H1 (cell line): Measurements from ENCODE around the gene ARID1B. TPM values are rescaled to one million over a fixed set of nuclear protein-coding genes. Genes with fewer than 3 reads are reported as not detected.

Experiments used
- CTCF ChIA-PET: fragments of 300-600 bp; sonication (Branson Sonifier 250); formaldehyde crosslinking; loops from one replicate; lab custom pipeline; 2021; ENCODE audit not compliant: partially characterized antibody; lab: Charles Lee
- POLR2A ChIA-PET: fragments of 300-600 bp; sonication (Branson Sonifier 250); formaldehyde crosslinking; loops from one replicate; lab custom pipeline; 2021; ENCODE audit warnings: inconsistent platforms; ENCODE audit not compliant: partially characterized antibody; lab: Charles Lee
- DNase-seq, 2 experiments: peaks; one replicate each; pipeline versions ENCODE4 v3.0.0 to v3.0.0-alpha.2; 2010 to 2022; ENCODE audit warnings: low spot score in 2 of 2, low read depth in 1 of 2, mixed read lengths in 1 of 2
- FAIRE-seq: peaks from 2 replicates; lab custom pipeline; 2011; peaks lifted over from hg19 to GRCh38; lab: Jason Lieb, UNC
- H2AFZ ChIP-seq: 2 replicates; pipeline ENCODE4 v1.8.1; 2012; ENCODE audit warnings: low read length, inconsistent platforms
- H2AK5ac ChIP-seq: 2 replicates; pipeline ENCODE4 v1.6.1; 2013; ENCODE audit warnings: low read depth, low read length
- H2BK120ac ChIP-seq: replicated peaks from 2 replicates; pipeline ENCODE3; 2013; ENCODE audit warnings: low read depth, low read length, inconsistent platforms
- H2BK12ac ChIP-seq: 2 replicates; pipeline ENCODE4 v1.6.1; 2013; ENCODE audit warnings: low read depth, low read length
- H2BK15ac ChIP-seq: 2 replicates; pipeline ENCODE4 v1.6.1; 2013; ENCODE audit warnings: low read length
- H2BK20ac ChIP-seq: 2 replicates; pipeline ENCODE4 v1.6.1; 2013; ENCODE audit warnings: low read length
- H2BK5ac ChIP-seq: 2 replicates; pipeline ENCODE4 v1.6.1; 2013; ENCODE audit warnings: low read depth, low read length
- H3K14ac ChIP-seq: 2 replicates; pipeline ENCODE4 v1.6.1; 2013; ENCODE audit warnings: inconsistent platforms; ENCODE audit not compliant: insufficient read length
- H3K18ac ChIP-seq: 2 replicates; pipeline ENCODE4 v1.6.1; 2013; ENCODE audit warnings: low read length; ENCODE audit errors: extremely low read depth
- H3K23ac ChIP-seq: 2 replicates; pipeline ENCODE4 v1.6.1; 2013; ENCODE audit warnings: inconsistent platforms; ENCODE audit not compliant: insufficient read length
- H3K23me2 ChIP-seq: 2 replicates; pipeline ENCODE4 v1.6.1; 2013; ENCODE audit warnings: low read depth, low read length
- H3K27ac ChIP-seq: 2 replicates; pipeline ENCODE4 v1.6.1; 2011; ENCODE audit warnings: low read depth, low read length, inconsistent platforms
- H3K27me3 ChIP-seq, 4 experiments: replicated peaks in 1 of 4; 1 replicate in 1 of 4; 2 replicates in 3 of 4; pipeline versions ENCODE4 v1.6.1 to v1.8.1; 2011 to 2013; ENCODE audit warnings: low read length in 3 of 4, mild to moderate bottlenecking in 3 of 4, inconsistent platforms in 2 of 4, mixed read lengths in 2 of 4, moderate library complexity in 1 of 4; ENCODE audit not compliant: control insufficient read depth in 3 of 4, insufficient read depth in 3 of 4; ENCODE audit errors: extremely low read depth in 1 of 4
- H3K36me3 ChIP-seq, 4 experiments: 2 replicates each; pipeline versions ENCODE4 v1.6.1 to v1.8.1; 2011 to 2013; ENCODE audit warnings: mild to moderate bottlenecking in 4 of 4, low read length in 3 of 4, moderate library complexity in 2 of 4, control low read depth in 1 of 4, inconsistent platforms in 1 of 4; ENCODE audit not compliant: insufficient read depth in 4 of 4, control insufficient read depth in 2 of 4
- H3K4ac ChIP-seq: replicated peaks from 2 replicates; pipeline ENCODE3; 2013; ENCODE audit warnings: low read length, low read depth, mixed read lengths, inconsistent platforms; ENCODE audit not compliant: insufficient read length
- H3K4me1 ChIP-seq, 4 experiments: replicated peaks in 1 of 4; 1 replicate in 1 of 4; 2 replicates in 3 of 4; pipeline versions ENCODE4 v1.6.1 to v1.8.1; 2011 to 2013; ENCODE audit warnings: low read length in 3 of 4, inconsistent platforms in 2 of 4, mixed read lengths in 1 of 4; ENCODE audit not compliant: insufficient read depth in 4 of 4, control insufficient read depth in 3 of 4
- H3K4me2 ChIP-seq, 2 experiments: 2 replicates each; pipeline versions ENCODE4 v1.6.1 to v1.8.1; 2011 to 2013; ENCODE audit warnings: low read depth in 2 of 2, low read length in 2 of 2, control low read depth in 1 of 2, inconsistent platforms in 1 of 2, mild to moderate bottlenecking in 1 of 2; ENCODE audit not compliant: insufficient read depth in 1 of 2
- H3K4me3 ChIP-seq, 4 experiments: fragments of 200-600, 300-600 bp in 1 of 4; sonication (generic), shearing (Covaris generic), sonication (Bioruptor Twin) in 1 of 4; 2 replicates each; pipeline versions ENCODE4 v1.5.1 to v1.8.1; 2011 to 2016; ENCODE audit warnings: low read length in 4 of 4, low read depth in 3 of 4, control low read depth in 2 of 4, inconsistent platforms in 2 of 4, mild to moderate bottlenecking in 2 of 4, mixed read lengths in 1 of 4, moderate library complexity in 1 of 4; ENCODE audit not compliant: insufficient read depth in 2 of 4; ENCODE audit errors: extremely low read depth in 1 of 4
- H3K56ac ChIP-seq: replicated peaks from 2 replicates; pipeline ENCODE3; 2013; ENCODE audit warnings: low read depth, mild to moderate bottlenecking, mixed read lengths, low read length, inconsistent platforms; ENCODE audit not compliant: insufficient read length
- H3K79me1 ChIP-seq: 2 replicates; pipeline ENCODE4 v1.6.1; 2013; ENCODE audit warnings: low read depth, low read length, control low read depth
- H3K79me2 ChIP-seq, 2 experiments: 2 replicates each; pipeline versions ENCODE4 v1.6.1 to v1.8.1; 2012 to 2013; ENCODE audit warnings: low read length in 2 of 2, mild to moderate bottlenecking in 2 of 2, inconsistent platforms in 1 of 2; ENCODE audit not compliant: insufficient read depth in 2 of 2, control insufficient read depth in 1 of 2
- H3K9ac ChIP-seq, 4 experiments: replicated peaks in 1 of 4; 1 replicate in 1 of 4; 2 replicates in 3 of 4; pipeline versions ENCODE4 v1.6.1 to v1.8.1; 2011 to 2013; ENCODE audit warnings: low read depth in 3 of 4, low read length in 3 of 4, control low read depth in 2 of 4, mild to moderate bottlenecking in 2 of 4, moderate library complexity in 2 of 4, inconsistent platforms in 1 of 4; ENCODE audit errors: extremely low read depth in 1 of 4
- H3K9me3 ChIP-seq, 2 experiments: 2 replicates each; pipeline versions ENCODE4 v1.6.1 to v1.8.1; 2012 to 2013; ENCODE audit warnings: mild to moderate bottlenecking in 2 of 2, moderate library complexity in 2 of 2, control low read depth in 1 of 2, inconsistent platforms in 1 of 2, low read depth in 1 of 2, low read length in 1 of 2, mixed read lengths in 1 of 2; ENCODE audit not compliant: insufficient read depth in 2 of 2
- H4K20me1 ChIP-seq, 2 experiments: replicated peaks in 1 of 2; 2 replicates each; pipeline versions ENCODE3 to v1.8.1; 2011 to 2013; ENCODE audit warnings: inconsistent platforms in 2 of 2, low read length in 2 of 2, mild to moderate bottlenecking in 1 of 2; ENCODE audit not compliant: insufficient read depth in 2 of 2, control insufficient read depth in 1 of 2
- H4K5ac ChIP-seq: 2 replicates; pipeline ENCODE4 v1.6.1; 2013; ENCODE audit warnings: low read length, low read depth, mixed read lengths, inconsistent platforms; ENCODE audit not compliant: insufficient read length
- H4K8ac ChIP-seq: 2 replicates; pipeline ENCODE4 v1.8.0; 2013; ENCODE audit warnings: mild to moderate bottlenecking, moderate library complexity, low read length, inconsistent platforms; ENCODE audit not compliant: insufficient read depth; ENCODE audit errors: extremely low read depth
- H4K91ac ChIP-seq: replicated peaks from 2 replicates; pipeline ENCODE3; 2013; ENCODE audit warnings: low read length, mixed read lengths, inconsistent platforms; ENCODE audit not compliant: insufficient read length
- ATF2 ChIP-seq: IDR thresholded peaks from 2 replicates; pipeline ENCODE4 v1.6.1; 2012; ENCODE audit warnings: low read length, inconsistent platforms
- E2F6 ChIP-seq: IDR thresholded peaks from 2 replicates; pipeline ENCODE4 v1.6.1; 2012; ENCODE audit warnings: inconsistent platforms
- GABPA ChIP-seq: IDR thresholded peaks from 2 replicates; pipeline ENCODE4 v1.6.1; 2011; ENCODE audit warnings: mild to moderate bottlenecking, low read length, moderate library complexity, borderline replicate concordance; ENCODE audit not compliant: insufficient read depth
- HDAC6 ChIP-seq: IDR thresholded peaks from one replicate; pipeline ENCODE4 v1.7.1; 2012; ENCODE audit warnings: low read depth, mild to moderate bottlenecking, inconsistent platforms, low read length, moderate library complexity
- JUN ChIP-seq: IDR thresholded peaks from 2 replicates; pipeline ENCODE4 v1.6.1; 2011; ENCODE audit warnings: low read depth, mild to moderate bottlenecking, improper control_type of control experiment, low read length
- MAX ChIP-seq: IDR thresholded peaks from 2 replicates; pipeline ENCODE4 v1.6.1; 2012; ENCODE audit warnings: inconsistent platforms
- POU5F1 ChIP-seq: IDR thresholded peaks from 2 replicates; pipeline ENCODE4 v1.6.1; 2011; ENCODE audit warnings: low read depth, mild to moderate bottlenecking, low read length, moderate library complexity
- SIN3A ChIP-seq, 2 experiments: IDR thresholded peaks in 1 of 2; conservative IDR thresholded peaks in 1 of 2; 2 replicates each; pipeline ENCODE4 v1.6.1; 2011 to 2012; ENCODE audit warnings: low read length in 2 of 2, improper control_type of control experiment in 1 of 2, low read depth in 1 of 2, mild to moderate bottlenecking in 1 of 2
- SP2 ChIP-seq: IDR thresholded peaks from 2 replicates; pipeline ENCODE4 v1.6.1; 2012; ENCODE audit warnings: mild to moderate bottlenecking, low read length, inconsistent platforms
- USF2 ChIP-seq: IDR thresholded peaks from 2 replicates; pipeline ENCODE4 v1.6.1; 2011; ENCODE audit warnings: low read length, improper control_type of control experiment
- WGBS, 2 experiments: shearing (Covaris generic) in 1 of 2; methylation state at CpG; one replicate each; pipeline versions ENCODE4 v1.1.6 to v1.1.7; 2013 to 2015; ENCODE audit warnings: low lambda C conversion rate in 2 of 2, mixed read lengths in 2 of 2, inconsistent platforms in 1 of 2, low coverage in 1 of 2, missing lambda C conversion rate in 1 of 2; ENCODE audit not compliant: insufficient replicate concordance in 2 of 2, insufficient coverage in 1 of 2, insufficient read length in 1 of 2; ENCODE audit errors: extremely low coverage in 1 of 2, missing lambda C conversion rate in 1 of 2; 5-methylcytosine and 5-hydroxymethylcytosine counted together
- polyA plus RNA-seq, 7 experiments: library from polyadenylated mRNA; depleted of rRNA in 3 of 7; stranded (reverse) in 5 of 7; unstranded in 2 of 7; fragments of >200 nt in 5 of 7; fragments of 200-250 nt in 2 of 7; gene quantifications; 1 replicate in 5 of 7; 2 replicates in 1 of 7; 4 replicates in 1 of 7; pipeline versions ENCODE4 v1.2.1 to v1.2.3, GENCODE V29; 2011 to 2013; ENCODE audit warnings: missing spikeins in 2 of 7, mixed read lengths in 2 of 7
- total RNA-seq: library from RNA; stranded (reverse); fragmentation: NEBNext Ultra II Directional; extraction: Animal tissue kit (Norgen Biotek cat#: 25700); gene quantifications from 2 replicates; pipeline ENCODE4 v1.2.1, GENCODE V29; 2021

Gene ARID1B
- total and polyA plus RNA-seq, 2 of the 8 experiments (the other 6 are each of a cell fraction or from before 2014, with no cell fraction given): 24.3 to 70.3 TPM

- peaks cover 0 to 56% of the 10 kb centered on the region in 2 experiments; a peak in 2 of 4 replicates for H3K79me2 ChIP-seq
- no peak overlapping the region for H3K14ac ChIP-seq
- H3K36me3 ChIP-seq: no peaks in the 10 kb centered on the region
- H3K23me2 ChIP-seq: no peaks in the 10 kb centered on the region
- H2BK12ac ChIP-seq: no peak overlapping the region; the same call in 1 of the 2 replicates
- H3K27ac ChIP-seq: no peak overlapping the region
- no peak overlapping the region for H3K56ac ChIP-seq
- peaks cover 0 to 12% (median 7%) of the 10 kb centered on the region in 4 experiments; a peak in 5 of 7 replicates for H3K4me1 ChIP-seq
- peaks cover 0 to 3% of the 10 kb centered on the region in 2 experiments for H4K20me1 ChIP-seq
- peak overlapping the region; percentile 6; the same call in 1 of the 2 replicates for H4K8ac ChIP-seq
- H3K79me1 ChIP-seq: no peaks in the 10 kb centered on the region
- DNase-seq (no peak), FAIRE-seq (no peak)
- no peak overlapping the region for H2BK120ac ChIP-seq
- POLR2A ChIA-PET: no interaction called here
- CTCF ChIA-PET: interaction anchor here (1.5 kb wide), 1 partner anchor 10 kb away, joined by 7 read pairs; no protein-coding TSS in a partner anchor
- H4K5ac ChIP-seq: no peak overlapping the region
- H2AFZ ChIP-seq: no peak overlapping the region
- no peak overlapping the region for H3K4me2 ChIP-seq
- no peak overlapping the region for H2AK5ac ChIP-seq
- no peak overlapping the region for H3K9ac ChIP-seq
- 88% methylated on average over 7 of the region's 7 CpGs; no CpG with 5 or more reads in 1 of the 2 experiments for WGBS, 2 experiments
- H2BK5ac ChIP-seq: no peak overlapping the region
- no peak overlapping the region for H3K4ac ChIP-seq
- H3K18ac ChIP-seq: no peak overlapping the region
- H2BK15ac ChIP-seq: no peak overlapping the region
- H2BK20ac ChIP-seq: no peak overlapping the region
- H3K4me3 ChIP-seq: no peak overlapping the region
- no peaks in the 10 kb centered on the region for H3K27me3 ChIP-seq
- no peak overlapping the region for H3K23ac ChIP-seq
- H4K91ac ChIP-seq: no peak overlapping the region
- H3K9me3 ChIP-seq: no peaks in the 10 kb centered on the region
- TF ChIP-seq SIN3A (conservative IDR thresholded peaks at IDR 0.05 in 1 of 2, IDR thresholded peaks at IDR 0.05 in 1 of 2; ENCODE audit: low read depth in 1 of 2, low read length in 2 of 2): no peak
- no peak for TF ChIP-seq SP2
- TF ChIP-seq JUN: no peak
- no peak for TF ChIP-seq HDAC6
- TF ChIP-seq POU5F1: no peak
- no peak for TF ChIP-seq E2F6
- no peak for TF ChIP-seq ATF2
- TF ChIP-seq MAX: no peak
- TF ChIP-seq GABPA: no peak
- TF ChIP-seq USF2: no peak
These were observed 300.1 kb downstream of the ARID1B start for GRCh38 chr6:157077251-157077650.
